ENCODE results near the gene GRK5.

Gene GRK5

DNA sequence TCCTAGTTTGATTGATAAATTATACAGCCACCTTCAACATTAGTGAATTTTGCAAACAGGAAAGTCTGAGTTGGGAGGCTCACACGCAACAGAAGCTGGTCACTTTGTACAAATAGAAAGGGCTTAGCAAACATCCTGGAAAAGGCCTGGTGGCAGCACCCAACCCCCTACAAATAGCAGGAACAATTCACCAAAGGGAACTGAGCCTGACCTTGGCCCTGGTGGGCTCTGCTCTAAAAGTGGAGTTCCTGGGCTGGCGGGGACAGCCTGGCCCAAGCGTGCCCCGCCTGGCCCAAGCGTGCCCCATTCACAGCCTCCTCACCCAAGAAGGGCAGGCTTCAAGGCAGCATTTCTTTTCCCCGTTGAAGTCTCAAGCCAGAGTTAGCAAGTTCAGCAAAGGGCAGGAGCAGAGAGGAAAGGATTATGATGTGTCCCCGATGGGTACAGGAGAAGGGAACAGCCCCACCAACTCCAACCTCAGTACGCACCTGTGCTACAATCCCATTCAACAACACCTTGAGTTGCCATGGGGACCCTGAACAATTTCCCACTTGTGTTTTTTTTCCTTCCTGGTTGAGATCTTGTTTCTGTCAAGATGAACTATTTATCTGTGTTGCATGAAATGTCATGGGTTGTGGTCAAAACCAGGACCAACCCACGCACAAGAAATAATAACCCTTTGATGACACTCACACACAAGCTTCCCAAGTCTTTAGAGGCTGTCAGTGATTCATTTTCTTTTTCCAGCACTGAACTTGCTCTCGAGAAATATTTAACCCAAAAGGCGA lies 291.7 kb downstream of the GRK5 start:
- no peak for DNase-seq (ENCODE audit: low read depth in 2 of 2, low spot score in 1 of 2)

DNA sequence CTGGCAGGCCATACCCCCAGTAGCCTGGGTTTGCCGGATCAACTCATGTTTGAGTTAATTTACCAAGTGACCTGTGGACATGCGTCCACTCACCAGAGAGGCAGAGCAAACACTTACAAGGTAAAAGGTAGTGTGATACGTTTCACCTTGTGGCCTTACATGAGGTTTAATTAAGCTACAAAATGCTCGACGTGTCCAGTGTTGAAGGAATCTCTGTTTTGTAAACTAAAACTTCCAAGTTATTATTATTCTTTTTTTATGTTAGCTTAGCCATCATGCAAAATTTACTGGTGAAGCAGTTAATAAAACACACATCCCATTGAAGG lies 292.3 kb downstream of the GRK5 start:
- DNase-seq (ENCODE audit: low read depth in 2 of 2, low spot score in 1 of 2), result no peak

DNA sequence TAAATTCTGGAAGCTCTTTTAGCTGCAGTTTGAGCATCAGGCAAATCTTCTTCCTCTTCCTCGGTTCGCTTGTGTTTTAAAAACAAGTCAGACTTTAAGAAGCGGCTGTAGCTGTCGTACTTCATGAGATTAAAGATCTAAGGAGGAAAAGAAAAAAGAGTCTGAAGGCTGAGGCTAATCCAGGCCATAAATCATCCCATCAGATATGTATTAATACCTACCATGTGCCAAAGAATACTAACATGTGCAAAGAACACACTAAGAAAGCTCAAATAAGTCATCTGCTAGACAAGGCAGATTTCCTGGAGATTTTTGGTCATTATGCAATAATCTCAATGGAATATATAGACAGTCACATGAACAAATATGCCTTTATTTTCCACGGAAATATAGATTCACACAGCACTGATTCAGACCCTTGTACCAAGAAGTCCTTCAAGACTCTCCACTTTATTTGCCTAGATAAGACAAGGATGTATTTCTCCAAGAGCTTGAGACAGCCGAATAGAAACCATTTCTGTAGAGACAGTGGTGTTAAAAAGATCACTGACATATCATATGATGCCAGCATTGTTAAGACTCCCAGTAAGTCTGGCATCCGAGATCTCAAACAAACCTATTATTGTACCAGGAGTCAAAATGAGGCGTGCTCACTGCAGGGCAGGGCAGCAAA lies 292.9 kb downstream of the GRK5 start:
- no peak for DNase-seq (ENCODE audit: low read depth in 2 of 2, low spot score in 1 of 2)

DNA sequence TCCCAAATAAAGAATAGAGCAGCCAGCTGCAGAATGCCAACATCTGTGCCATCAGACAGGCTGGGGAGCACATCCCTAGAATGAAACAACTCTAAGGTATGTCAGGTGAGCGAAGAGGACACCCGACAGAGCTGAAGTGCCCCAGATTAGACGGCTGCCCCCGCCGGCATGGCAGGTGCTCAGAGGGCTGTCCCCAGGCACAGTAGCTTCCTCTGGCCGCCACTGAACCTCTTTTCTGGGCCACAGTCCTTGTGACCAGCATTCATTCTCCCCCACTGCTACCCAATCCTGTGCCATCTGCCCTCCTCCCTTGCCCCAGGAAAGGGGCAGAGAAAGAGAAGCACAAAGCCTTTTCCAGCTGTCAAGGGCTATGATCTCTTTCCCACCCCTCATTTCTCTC lies 293.4 kb downstream of the GRK5 start:
- no peak for DNase-seq (ENCODE audit: low read depth in 2 of 2, low spot score in 1 of 2)

DNA sequence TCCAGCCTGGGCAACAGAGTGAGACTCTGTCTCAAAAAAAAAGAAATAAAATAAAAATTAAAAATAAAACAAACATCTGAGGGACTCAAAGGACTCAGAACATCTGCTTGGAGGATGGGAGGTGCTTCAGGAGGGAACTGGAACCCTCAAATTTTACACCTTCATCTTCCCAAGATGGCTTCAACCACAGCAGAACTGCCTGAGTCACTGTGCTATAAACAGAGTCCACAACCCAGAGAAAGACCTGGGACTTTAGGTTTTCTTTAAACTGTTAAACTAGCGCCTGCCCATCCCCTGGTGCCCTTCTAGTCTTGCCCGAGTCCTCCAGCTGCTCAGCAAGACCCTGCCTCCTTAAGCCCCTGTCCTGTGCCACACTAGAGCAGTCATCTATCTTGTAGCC lies 294.3 kb downstream of the GRK5 start:
- DNase-seq (ENCODE audit: low read depth in 2 of 2, low spot score in 1 of 2), result no peak

DNA sequence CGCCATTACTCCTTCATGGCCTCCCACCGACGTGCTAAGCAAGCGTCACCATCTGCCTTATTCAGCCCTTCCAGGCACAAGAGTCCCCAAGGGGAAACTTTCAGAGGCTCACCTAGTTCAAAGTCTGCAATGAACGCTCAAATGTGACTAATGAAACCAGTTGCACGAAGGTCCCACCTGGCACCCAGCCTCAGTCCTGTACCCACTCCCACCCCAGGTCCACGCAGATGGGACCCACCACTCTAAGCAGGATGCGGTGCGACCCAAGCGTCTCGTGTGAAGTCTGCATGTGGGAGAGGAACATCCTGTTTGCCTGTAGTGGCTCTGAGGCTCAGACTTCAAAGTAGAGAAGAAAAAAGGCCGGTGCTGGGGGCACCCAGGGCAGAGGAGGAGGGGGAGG lies 294.8 kb downstream of the GRK5 start:
- peak; percentile 45 to 70 for DNase-seq (ENCODE audit: low read depth in 2 of 2, low spot score in 1 of 2)

DNA sequence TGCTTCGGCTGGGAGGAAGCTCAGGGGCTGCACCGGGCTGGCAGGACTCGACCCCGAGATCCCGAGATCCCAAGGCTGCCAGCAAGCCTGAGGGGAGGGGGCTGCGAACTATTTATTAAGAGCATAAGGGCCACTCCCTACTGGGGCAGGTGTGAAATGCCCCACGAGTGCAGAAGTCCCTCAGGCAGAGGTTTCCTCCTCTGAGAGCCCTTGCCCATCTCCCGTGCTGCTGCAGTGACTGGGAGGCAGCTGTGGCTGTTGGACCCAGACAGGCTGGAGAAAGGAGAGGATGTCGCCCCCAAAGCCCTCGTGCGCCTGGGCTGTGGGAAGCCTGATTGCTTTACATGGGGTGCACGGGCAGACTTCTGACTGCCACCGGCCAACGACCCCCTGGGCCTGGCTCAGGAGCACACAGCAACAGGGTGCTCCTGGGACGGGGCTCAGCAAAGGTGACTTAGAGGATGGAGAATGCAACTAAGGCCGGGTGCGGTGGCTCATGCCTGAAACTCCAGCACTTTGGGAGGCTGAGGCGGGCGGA lies 295.3 kb downstream of the GRK5 start:
- DNase-seq (ENCODE audit: low read depth in 2 of 2, low spot score in 1 of 2), result no peak

DNA sequence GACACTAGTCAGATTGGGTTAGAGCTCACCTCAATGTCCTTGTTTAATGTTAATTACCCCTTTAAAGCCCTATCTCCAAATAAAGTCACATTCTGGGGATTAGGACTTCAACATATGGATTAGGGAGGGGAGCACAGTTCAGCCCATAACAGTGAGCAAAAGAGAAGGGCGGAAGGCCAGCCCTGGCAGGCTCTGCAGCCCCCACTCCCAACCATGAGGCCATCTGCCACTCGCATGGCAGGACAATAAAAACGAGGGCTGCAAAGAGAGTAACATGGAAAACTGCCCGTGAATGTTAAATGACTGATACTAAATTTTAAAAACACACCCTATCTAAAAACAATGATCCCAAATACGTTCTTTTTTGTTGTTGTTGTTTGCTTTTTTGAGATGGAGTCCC lies 296.4 kb downstream of the GRK5 start:
- DNase-seq (ENCODE audit: low read depth in 2 of 2, low spot score in 1 of 2), result no peak

DNA sequence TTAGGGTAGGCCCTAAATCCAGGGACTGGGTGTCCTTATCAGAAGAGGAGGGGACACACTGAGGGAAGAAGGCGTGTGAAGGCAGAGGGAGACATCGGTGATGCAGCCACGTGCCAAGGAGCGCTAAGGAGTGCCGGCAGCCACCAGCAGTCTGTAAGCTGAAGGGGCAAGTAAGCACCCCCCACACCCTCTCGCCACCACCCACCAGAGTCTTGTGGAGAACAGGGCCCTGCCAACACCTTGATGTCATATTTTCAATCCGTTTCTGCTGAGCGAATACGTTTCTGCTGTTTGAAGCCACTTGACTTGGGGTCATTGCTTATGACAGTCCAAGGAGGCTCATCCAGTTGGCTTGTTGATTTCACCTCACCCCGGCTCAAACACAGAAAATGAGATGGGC lies 297.3 kb downstream of the GRK5 start:
- no peak for DNase-seq (ENCODE audit: low read depth in 2 of 2, low spot score in 1 of 2)

DNA sequence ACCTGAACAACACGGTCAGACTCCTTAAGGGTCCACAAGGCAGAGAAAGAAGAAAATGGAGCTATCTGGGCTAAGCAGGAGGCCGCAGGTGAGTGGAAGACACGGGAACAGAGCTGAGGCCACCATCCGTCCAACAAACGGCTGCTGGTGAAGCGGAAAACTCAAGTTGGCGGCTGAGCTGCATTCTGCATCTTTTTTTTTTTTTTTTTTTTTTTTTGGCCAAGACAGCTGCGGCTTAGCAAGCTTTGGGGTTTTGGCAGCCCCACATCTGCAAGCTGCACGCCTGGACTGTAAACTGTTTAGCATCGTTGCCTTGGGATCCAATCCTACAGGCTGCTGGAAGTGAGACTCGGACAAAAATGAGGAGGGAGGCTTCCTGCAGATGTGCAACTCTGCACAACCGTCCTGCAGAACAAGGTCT lies 297.8 kb downstream of the GRK5 start:
- DNase-seq (ENCODE audit: low read depth in 2 of 2, low spot score in 1 of 2), result no peak

All from stimulated activated CD8-positive, alpha-beta memory T cell treated with anti-CD3 and anti-CD28 coated beads, Interleukin-4, amount 100 ng/mL, for 4 hours (primary cell).